Adrenal gland (tissue), 5 donors: ENCODE measurements around the gene MAL.

Experiments used
- CTCF ChIP-seq, 6 experiments: fragments of 450-650 bp in 4 of 6; fragments of 200-600 bp in 2 of 6; sonication (generic) in 1 of 6; IDR thresholded peaks; 1 replicate in 5 of 6; 2 replicates in 1 of 6; pipeline versions ENCODE4 v1.5.1 to v1.8.0; 2016 to 2021; ENCODE audit warnings: antibody characterized with exemption in 6 of 6, mild to moderate bottlenecking in 2 of 6, moderate library complexity in 1 of 6
- POLR2A ChIP-seq, 2 donors: fragments of 450-650 bp; IDR thresholded peaks; one replicate each; pipeline ENCODE4 v1.6.1; 2017; ENCODE audit warnings: antibody characterized with exemption in 2 of 2, mild to moderate bottlenecking in 2 of 2, moderate library complexity in 1 of 2
- donor health status: DM: no; HTN: no; CAD: no.

GRCh38 chr2:94986392-94986963 is 39.0 kb upstream of the MAL start:
- TF ChIP-seq CTCF (IDR thresholded peaks at IDR 0.05), result peak; percentile 41 to 60 (median 45)
- TF ChIP-seq POLR2A (IDR thresholded peaks at IDR 0.05), result no peak
